ENCODE measurements around the gene VPS33A. TPM values are rescaled to one million over a fixed set of nuclear protein-coding genes. Genes with fewer than 3 reads are reported as not detected.

Gene VPS33A
- total and polyA plus RNA-seq, 2 donors from 2014 or later = 11.1 to 20.1 TPM

GRCh38 chr12:122293081-122293480 lies 26.8 kb upstream of the VPS33A start:
- intact Hi-C loops (cut with DNase I) = no loop called here
- H3K36me3 ChIP-seq (ENCODE audit: control insufficient read depth in 2 of 3, insufficient read depth in 3 of 3, low read length in 3 of 3) = peaks cover 0 to 24% (median 6%) of the 10 kb centered on the region in 3 donors
- TF ChIP-seq CTCF (IDR thresholded peaks at IDR 0.05; ENCODE audit: borderline replicate concordance, extremely low read depth, insufficient read depth) = no peak
- no peak overlapping the region for H3K27ac ChIP-seq (ENCODE audit: low read depth in 2 of 2, low read length in 2 of 2)
- FAIRE-seq = no peak
- no peaks in the 10 kb centered on the region for H3K4me1 ChIP-seq (ENCODE audit: control insufficient read depth in 2 of 3, insufficient read depth in 2 of 3, low read depth in 1 of 3, low read length in 3 of 3)
- no peak overlapping the region for H3K4me3 ChIP-seq (ENCODE audit: low read length in 3 of 3)
- no peaks in the 10 kb centered on the region for H3K27me3 ChIP-seq (ENCODE audit: control insufficient read depth, insufficient read depth, low read length)
- no peak for DNase-seq
- H3K9me3 ChIP-seq (ENCODE audit: control insufficient read depth in 2 of 3, insufficient read depth in 1 of 3, low read length in 3 of 3) = no peaks in the 10 kb centered on the region
- H3K9ac ChIP-seq (ENCODE audit: low read length in 3 of 3) = no peak overlapping the region

DNA sequence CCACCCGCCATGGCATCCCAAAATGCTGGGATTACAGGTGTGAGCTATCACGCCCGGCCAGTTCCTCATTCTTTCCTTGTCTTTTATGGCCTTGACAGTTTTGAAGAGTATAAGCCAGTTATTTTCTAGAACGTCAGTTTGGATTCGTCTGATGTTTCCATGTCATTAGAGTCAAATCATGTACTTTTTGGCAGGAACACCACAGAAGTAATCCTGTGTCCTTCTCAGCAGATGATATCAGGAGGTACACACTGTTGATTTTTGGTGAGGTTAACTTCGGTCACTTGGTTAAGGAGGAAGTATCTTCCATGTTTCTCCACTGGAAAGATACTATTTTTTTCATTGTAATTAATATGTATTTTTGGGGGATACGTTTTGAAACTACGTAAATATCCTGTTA lies 25.1 kb upstream of the VPS33A start:
- Histone ChIP-seq H3K9me3 (ENCODE audit: control insufficient read depth in 2 of 3, insufficient read depth in 1 of 3, low read length in 3 of 3) (no peaks in the 10 kb centered on the region), H3K4me3 (ENCODE audit: low read length in 3 of 3) (no peak overlapping the region), H3K36me3 (ENCODE audit: control insufficient read depth in 2 of 3, insufficient read depth in 3 of 3, low read length in 3 of 3) (peaks cover 0 to 20% (median 3%) of the 10 kb centered on the region in 3 donors), H3K4me1 (ENCODE audit: control insufficient read depth in 2 of 3, insufficient read depth in 2 of 3, low read depth in 1 of 3, low read length in 3 of 3) (no peaks in the 10 kb centered on the region), H3K27ac (ENCODE audit: low read depth in 2 of 2, low read length in 2 of 2) (no peak overlapping the region), H3K9ac (ENCODE audit: low read length in 3 of 3) (no peak overlapping the region), H3K27me3 (ENCODE audit: control insufficient read depth, insufficient read depth, low read length) (no peaks in the 10 kb centered on the region)
- DNase-seq (no peak), FAIRE-seq (no peak)
- intact Hi-C loops (cut with DNase I) = no loop called here
- TF ChIP-seq CTCF (IDR thresholded peaks at IDR 0.05; ENCODE audit: borderline replicate concordance, extremely low read depth, insufficient read depth) = no peak

- DNase-seq = no peak
- no peak for TF ChIP-seq CTCF (IDR thresholded peaks at IDR 0.05; ENCODE audit: borderline replicate concordance, extremely low read depth, insufficient read depth)
- no peak overlapping the region for H3K27ac ChIP-seq (ENCODE audit: low read depth in 2 of 2, low read length in 2 of 2)
- H3K27me3 ChIP-seq (ENCODE audit: control insufficient read depth, insufficient read depth, low read length) = no peaks in the 10 kb centered on the region
- no peak for FAIRE-seq
- no peaks in the 10 kb centered on the region for H3K4me1 ChIP-seq (ENCODE audit: control insufficient read depth in 2 of 3, insufficient read depth in 2 of 3, low read depth in 1 of 3, low read length in 3 of 3)
- intact Hi-C loops (cut with DNase I) = no loop called here
- no peaks in the 10 kb centered on the region for H3K9me3 ChIP-seq (ENCODE audit: control insufficient read depth in 2 of 3, insufficient read depth in 1 of 3, low read length in 3 of 3)
- peaks cover 0 to 22% (median 8%) of the 10 kb centered on the region in 3 donors for H3K36me3 ChIP-seq (ENCODE audit: control insufficient read depth in 2 of 3, insufficient read depth in 3 of 3, low read length in 3 of 3)
- H3K4me3 ChIP-seq (ENCODE audit: low read length in 3 of 3) = no peak overlapping the region
- no peak overlapping the region for H3K9ac ChIP-seq (ENCODE audit: low read length in 3 of 3)
Observed at GRCh38 chr12:122283680-122284079, 17.4 kb upstream of the VPS33A start.

DNA sequence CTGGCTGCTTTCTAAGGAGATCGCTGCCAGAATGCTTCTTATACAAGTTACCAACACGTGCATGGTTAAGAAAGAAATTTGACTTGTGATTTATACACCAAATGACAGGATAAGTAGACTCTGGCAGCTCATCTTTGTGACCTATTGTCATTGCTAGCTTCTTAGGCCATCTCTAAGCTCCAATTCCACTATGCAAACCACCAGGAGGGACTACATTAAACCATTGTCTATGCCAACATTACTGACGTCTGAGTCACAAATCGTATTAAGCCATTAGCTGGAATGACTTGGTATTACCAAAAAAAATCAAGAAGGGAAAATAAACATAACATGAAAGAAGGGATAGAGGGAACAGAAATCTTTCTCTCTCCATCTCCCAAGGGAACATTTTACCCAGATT lies 15.8 kb upstream of the VPS33A start:
- Histone ChIP-seq H3K9ac (ENCODE audit: low read length in 3 of 3) (no peak overlapping the region), H3K36me3 (ENCODE audit: control insufficient read depth in 2 of 3, insufficient read depth in 3 of 3, low read length in 3 of 3) (peaks cover 0 to 24% (median 10%) of the 10 kb centered on the region in 3 donors), H3K4me3 (ENCODE audit: low read length in 3 of 3) (no peak overlapping the region), H3K4me1 (ENCODE audit: control insufficient read depth in 2 of 3, insufficient read depth in 2 of 3, low read depth in 1 of 3, low read length in 3 of 3) (no peaks in the 10 kb centered on the region), H3K27me3 (ENCODE audit: control insufficient read depth, insufficient read depth, low read length) (no peaks in the 10 kb centered on the region), H3K9me3 (ENCODE audit: control insufficient read depth in 2 of 3, insufficient read depth in 1 of 3, low read length in 3 of 3) (no peaks in the 10 kb centered on the region), H3K27ac (ENCODE audit: low read depth in 2 of 2, low read length in 2 of 2) (no peak overlapping the region)
- TF ChIP-seq CTCF (IDR thresholded peaks at IDR 0.05; ENCODE audit: borderline replicate concordance, extremely low read depth, insufficient read depth) = no peak
- intact Hi-C loops (cut with DNase I) = no loop called here
- no peak for DNase-seq
- FAIRE-seq = no peak

Data from kidney (tissue), 14 donors.